Measurements from ENCODE around the gene ZDHHC7.
"Not testable (repeated sequence)": the region's sequence is repeated elsewhere in the genome, so short reads cannot be mapped to it uniquely, and the experiment has no call there.

Gene ZDHHC7, protein sequence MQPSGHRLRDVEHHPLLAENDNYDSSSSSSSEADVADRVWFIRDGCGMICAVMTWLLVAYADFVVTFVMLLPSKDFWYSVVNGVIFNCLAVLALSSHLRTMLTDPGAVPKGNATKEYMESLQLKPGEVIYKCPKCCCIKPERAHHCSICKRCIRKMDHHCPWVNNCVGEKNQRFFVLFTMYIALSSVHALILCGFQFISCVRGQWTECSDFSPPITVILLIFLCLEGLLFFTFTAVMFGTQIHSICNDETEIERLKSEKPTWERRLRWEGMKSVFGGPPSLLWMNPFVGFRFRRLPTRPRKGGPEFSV

DNA sequence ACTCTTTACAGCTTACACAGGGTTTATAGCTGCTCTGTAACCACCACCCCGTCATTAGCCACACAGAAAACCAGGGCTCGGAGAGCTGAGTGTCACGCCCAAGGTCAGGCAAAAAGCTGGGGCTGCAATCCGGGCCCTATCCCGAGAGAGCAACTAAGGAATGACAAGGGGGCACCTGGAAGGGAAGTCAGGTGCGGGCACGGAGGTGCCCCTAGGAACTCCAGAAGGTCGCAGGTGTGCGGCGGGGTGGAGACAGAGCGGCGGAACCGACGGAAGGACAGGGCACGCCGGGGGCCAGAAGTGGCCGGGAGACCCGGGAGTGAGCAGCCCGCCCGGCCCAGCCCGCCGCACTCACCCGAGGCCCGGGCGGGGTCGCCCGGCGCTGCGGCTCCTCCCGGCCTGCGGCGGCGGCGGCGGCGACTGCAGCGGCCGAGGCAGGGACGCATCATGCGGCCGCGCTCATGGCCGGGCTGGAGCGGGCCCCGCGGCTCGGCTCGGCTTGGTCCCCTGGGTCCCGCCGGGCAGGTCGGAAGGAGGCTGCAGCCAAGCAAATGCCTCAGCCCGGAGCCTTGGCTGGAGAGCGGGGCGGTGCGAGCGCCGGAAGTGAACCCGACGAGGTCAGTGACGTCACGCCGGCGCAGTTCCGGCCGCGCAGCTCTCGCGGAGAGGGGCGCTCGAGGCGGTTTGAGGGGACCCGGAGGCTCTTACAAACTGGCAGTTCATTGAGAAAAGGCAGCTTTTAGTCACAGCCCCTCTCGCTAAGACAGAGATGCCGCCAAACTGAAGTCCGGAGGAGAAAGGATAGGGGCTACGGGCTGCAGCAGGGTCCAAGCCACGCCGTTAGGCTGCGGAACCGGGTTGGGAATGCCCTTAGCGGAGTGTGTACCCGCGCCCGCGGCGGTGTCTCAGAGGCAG is at the start of gene ZDHHC7:
TSS of gene ZDHHC7 (minus strand) at position 605 of the 915 bp plus-strand sequence. CDS start 20,917 bp downstream, outside the sequence.
- FAIRE-seq (peak; percentile 90), DNase-seq (ENCODE audit: insufficient read length, low spot score) (peak; percentile 87)

DNA sequence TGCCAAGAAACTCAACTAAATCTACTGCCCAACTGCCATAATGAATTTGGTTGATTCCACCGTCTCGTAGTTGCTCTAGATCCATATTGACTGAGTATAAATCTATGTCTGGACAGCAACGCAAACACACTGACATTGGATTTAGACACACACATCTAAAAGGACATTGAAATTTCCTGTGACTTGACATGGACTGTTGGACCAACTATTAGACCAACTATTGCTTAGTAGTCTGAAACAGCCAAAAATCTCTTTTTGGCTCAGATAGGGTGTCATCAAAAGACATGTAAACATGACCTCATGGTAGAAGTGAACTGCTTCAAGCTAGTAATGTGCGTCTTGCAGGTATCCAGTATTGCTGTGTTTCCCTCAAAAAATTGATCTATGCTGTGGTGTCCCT is 47.6 kb upstream of the ZDHHC7 start:
- no peak for FAIRE-seq
- DNase-seq (ENCODE audit: insufficient read length, low spot score) = no peak

DNA sequence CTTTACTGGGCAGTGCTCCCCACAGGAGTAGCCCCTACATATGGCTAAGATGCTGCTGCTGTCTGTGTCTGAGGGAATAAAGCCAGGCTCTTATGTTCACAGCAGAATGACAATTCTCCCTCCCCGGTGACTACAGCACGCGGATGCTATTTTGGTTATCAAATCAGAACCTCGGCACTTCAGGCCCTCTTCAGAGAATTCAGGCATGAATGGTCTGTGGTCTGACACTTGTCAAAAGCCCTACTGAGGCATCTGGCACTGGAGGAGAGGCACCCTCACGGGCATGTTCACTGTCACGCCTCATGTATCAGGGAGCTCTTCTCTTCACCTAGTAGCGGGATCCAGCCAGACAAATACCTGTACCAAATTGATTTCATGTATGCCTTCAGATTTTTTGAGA is 46.6 kb upstream of the ZDHHC7 start:
- no peak for FAIRE-seq
- DNase-seq (ENCODE audit: insufficient read length, low spot score) = no peak

DNA sequence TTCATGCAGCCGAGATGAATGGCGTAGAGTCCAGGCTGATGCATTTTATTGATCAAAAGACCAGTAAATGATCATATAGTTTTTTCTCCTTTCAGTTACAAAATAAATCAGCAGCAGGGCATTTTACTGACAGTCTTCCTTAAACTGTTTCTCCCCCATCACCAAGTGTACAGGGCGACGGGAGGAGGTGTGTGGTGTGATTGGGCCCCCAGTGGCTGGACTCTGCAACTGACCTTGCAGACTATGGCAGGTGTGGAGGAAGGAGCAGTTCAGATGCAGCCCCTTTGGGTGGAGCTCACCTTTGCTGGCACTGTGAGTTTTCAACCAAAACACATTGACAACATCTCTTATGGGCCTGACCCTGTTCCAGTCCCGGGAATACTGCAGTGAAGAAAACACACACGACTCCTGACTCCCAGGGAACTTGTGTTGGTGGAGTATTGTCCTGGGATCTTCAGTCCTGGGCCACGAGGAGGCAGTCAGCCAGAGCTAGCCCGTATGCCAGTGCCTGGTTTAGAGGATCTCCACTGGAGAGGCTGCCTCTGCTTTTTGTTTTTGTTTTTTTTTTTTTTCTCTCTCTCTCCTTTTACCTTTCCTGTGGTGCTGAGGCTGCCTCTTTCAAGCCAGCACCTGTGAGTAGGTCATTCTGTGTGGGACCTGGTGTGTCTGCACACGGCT is 46.0 kb upstream of the ZDHHC7 start:
- DNase-seq (ENCODE audit: insufficient read length, low spot score) (no peak), FAIRE-seq (no peak)

DNA sequence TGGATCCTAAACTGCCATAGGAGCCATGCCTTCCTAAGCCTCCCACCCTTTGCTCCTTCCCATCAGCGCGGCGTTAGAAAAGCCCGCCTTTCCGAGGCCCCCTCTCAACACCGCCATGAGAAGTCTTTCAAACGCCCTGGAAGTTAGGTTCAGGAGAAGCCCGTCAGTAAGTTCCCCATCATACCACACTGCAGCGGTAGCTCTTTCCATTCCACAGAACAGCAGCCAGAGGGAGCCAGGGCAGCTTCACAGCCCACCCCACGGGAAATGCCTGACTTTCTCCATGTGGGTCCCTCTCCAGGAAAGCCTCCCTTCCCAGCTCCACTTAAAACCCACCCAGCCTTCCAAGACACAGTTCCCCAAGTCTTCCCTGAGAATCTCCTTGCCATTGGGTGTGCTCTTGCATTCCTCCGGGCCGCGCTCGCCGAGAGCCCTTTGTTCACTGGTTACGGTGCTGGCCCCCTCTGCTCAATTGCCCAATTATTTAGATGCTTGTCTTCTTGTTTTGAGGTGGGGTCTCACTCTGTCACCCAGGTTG is 44.9 kb upstream of the ZDHHC7 start:
- peak; percentile 46 for DNase-seq (ENCODE audit: insufficient read length, low spot score)
- no peak for FAIRE-seq

DNA sequence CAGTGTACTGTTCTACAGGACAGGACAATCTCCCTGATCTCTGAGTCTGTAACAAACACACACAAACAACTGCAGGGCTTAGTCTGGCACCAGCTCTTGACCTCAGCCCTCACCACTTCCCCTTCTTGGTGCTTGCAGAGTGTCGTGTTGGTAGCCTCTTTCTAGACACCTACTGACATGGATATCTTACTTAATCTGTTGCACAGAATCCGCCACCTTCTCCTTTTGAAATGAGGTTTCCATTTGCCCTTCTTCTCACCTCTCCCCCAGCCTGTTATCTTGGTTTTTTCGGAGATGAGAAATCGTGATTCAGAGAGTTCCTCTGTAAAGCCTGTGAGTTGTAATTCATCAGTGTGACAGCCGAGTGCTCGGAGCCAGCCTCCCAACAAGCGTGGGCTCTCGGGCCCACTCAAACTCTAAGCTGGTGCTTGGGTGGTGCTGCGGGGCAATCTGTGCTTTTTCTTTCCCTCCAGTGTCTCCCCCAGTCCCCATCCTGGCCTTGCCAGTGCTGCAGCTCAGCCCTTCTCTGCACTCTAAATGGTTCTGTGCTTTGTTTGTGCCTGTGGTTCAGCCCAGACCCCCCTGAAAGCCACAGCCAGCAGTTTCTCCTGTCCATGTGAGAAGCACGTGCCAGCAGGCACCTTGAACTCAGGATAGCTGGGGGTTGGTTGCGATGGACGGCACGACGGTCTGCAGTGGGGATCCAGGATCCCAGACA is 44.3 kb upstream of the ZDHHC7 start:
- FAIRE-seq = no peak
- DNase-seq (ENCODE audit: insufficient read length, low spot score) = peak; percentile 61

DNA sequence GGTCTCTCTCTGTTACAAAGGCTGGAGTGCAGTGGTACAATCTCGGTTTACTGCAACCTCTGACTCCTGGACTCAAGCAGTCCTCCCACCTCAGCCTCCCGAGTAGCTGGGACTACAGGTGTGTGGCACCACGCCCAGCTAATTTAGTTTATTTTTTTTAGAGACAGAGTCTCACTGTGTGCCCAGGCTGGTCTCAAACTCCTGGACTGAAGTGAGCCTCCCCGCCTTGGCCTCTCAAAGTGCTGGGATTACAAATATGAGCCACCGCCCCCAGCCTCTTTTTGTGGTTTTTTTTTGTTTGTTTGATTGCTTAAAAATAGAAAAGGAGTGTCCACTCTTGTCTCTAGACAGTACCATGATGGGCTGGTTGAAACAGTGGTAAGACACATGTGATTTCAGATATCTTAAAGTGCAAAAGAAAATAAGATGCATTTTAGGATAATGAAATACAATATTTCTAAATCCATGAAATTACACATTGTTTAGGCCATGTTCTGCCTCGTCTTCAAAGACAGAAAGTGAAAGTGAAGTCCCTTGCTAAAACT is 43.7 kb upstream of the ZDHHC7 start:
- DNase-seq (ENCODE audit: insufficient read length, low spot score) (no peak), FAIRE-seq (no peak)

DNA sequence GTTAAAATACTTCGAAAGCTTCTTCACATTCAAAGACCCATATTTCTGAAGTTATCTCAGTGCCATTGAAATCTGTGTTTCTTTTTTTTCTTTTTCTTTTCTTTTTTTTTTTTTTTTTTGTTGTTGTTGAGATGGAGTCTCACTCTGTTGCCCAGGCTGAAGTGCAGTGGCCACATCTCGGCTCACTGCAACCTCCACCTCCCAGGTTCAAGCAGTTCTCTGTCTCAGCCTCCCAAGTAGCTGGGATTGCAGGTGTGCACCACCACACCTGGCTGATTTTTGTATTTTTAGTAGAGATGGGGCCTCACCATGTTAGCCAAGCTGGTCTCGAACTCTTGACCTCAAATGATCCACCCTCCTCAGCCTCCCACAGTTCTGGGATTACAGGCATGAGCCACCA is 43.0 kb upstream of the ZDHHC7 start:
- not testable (repeated sequence) for FAIRE-seq; DNase-seq (ENCODE audit: insufficient read length, low spot score)

DNA sequence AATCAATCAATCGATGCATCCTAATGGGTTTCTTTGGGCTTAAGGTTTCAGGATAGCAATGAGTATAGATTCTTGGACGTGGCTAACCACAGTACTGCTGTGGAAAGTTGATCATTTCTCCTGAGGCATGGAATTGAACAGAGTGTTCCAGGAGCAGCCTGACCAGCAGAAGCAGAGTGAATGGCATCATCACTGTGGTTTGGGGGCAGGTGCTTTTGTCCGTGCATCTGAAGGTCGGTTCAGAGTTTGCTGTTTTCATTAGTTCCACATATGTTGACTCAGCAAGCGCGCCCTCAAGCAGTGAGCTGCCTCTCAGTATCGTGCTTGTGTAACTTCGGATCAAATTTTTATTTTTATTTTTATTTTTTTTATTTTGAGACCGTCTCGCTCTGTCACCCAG is 41.2 kb upstream of the ZDHHC7 start:
- DNase-seq (ENCODE audit: insufficient read length, low spot score) (no peak), FAIRE-seq (no peak)

DNA sequence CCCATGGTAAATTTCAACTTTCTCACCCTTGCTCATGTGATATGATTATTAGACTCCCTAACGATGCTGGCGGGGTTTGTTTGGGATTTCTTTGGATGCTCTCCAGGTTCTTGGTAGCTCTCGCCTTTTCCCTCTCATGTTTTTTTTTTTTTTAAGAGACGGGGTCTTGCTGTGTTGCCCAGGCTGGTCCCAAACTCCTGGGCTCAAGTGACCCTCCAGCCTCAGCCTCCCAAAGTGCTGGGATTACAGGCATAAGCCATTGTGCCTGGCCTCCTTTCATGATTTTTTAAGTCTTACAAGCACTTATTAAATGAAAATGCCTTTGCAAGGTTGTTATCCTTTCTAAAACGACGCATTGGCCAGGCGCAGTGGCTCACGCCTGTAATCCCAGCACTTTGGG is 40.3 kb upstream of the ZDHHC7 start:
- no peak for FAIRE-seq

DNA sequence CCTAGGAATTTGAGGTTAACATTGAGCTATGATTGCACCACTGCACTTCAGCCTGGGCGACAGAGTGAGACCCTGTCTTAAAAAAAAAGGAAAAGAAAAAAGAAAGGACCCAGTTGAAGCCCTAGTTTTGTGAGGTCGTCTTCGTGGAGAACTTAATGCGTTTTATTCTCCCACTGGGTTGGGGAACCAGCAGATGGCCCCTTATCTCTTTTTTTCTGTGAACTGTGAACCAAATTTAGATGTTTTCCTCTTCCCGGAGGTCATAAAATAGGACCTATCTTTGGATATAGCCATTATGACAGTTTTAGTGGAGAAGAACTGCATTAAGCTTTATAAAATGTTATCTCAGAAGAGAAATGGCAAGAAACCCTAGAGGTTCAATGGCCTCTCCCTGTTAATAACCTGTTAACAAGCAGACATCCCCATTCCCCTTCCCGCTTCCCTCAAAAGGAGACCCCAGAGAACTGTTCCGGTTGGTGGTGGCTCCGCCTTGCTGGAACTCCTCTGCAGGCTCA is 39.8 kb upstream of the ZDHHC7 start:
- FAIRE-seq (no peak), DNase-seq (ENCODE audit: insufficient read length, low spot score) (no peak)

More for the DNA sequence above, 40.3 kb upstream of the ZDHHC7 start:
- no peak for DNase-seq (ENCODE audit: insufficient read length, low spot score)

DNA sequence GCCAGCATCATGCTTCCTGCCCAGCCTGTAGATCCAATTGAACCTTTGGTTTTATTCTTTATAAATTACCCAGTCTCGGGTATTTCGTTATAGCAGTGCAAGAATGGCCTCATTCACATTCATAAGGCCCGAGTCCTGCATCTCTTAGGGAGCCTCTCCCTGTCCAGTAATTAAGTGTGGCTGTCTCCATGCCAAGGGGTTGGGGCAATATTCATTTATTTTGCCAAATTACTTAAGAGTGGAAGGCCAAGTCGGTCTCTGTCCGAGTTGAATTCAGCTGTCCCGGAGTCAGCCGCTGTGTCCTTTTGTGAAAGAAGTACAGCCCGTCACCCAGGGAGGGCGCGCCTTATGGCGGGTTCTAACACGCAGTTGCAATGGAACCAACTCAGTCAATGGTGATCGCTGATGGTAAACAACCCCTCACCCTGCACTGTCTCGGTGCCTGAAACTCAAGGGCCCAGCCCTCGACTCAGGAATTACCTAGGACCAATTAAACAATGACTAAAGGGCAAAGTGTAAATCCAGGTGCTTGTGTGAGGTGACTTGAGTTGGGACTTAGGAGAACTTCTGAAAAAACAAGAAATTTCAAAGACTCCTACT is 38.5 kb upstream of the ZDHHC7 start:
- no peak for FAIRE-seq

DNA sequence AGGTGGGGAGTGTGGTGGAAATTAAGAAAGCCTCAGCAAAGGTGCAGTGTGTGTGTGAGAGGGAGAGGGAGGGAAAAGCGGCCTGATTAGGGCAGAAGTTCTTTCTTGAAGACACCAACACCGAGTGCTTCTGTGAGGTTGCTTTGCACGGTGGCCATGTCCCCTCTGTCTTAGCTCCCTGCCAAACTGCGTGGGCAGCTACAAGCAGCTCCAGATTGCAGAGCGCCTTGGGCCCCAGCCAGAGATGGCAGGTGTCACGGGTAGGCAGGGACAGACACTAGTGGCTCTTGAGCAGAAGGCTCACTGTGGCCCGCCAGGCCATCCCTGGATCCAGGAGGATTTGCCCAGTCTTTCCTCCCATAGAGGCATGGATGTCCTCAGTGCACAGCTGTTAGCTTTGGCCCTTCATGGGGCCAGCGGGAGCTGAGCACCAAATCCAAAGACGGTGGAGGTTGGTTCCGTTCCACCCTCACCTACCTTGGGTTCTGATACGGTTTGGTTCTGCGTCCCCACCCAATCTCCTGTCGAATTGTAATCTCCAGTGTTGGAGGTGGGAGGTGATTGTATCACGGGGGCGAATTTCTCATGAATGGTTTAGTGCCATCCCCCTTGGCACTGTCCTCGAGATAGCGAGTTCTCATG is 37.7 kb upstream of the ZDHHC7 start:
- no peak for DNase-seq (ENCODE audit: insufficient read length, low spot score)
- FAIRE-seq = no peak

More for the DNA sequence above, 38.5 kb upstream of the ZDHHC7 start:
- no peak for DNase-seq (ENCODE audit: insufficient read length, low spot score)

DNA sequence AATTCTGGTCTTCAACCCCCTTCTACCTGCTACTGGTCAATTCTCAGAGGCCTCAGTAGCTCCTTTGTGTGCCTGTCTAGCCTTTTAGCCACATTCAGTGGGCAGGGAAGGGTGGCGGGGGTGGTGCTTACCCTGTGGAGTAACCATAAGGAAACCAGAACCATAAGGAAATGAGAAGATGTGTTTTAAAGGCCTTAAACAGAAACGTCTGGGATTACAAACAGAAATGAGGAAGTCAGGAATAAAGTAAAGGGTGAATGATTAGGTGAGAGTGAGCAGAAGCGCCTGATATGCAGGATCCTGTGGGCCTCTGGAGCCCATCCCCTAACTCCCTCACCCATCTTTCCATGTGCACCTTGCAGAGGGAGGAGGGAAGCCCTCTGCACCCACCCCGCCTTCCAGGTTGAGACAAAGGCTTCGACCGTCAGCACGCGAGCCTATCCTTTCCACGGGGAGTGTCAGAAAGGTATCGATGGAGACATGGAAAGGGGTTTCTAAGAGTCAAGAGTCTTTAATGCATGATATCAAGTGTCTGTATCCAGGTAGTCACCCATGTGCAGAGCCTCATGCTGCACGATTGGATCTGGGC is 36.6 kb upstream of the ZDHHC7 start:
- no peak for DNase-seq (ENCODE audit: insufficient read length, low spot score)
- FAIRE-seq = no peak

DNA sequence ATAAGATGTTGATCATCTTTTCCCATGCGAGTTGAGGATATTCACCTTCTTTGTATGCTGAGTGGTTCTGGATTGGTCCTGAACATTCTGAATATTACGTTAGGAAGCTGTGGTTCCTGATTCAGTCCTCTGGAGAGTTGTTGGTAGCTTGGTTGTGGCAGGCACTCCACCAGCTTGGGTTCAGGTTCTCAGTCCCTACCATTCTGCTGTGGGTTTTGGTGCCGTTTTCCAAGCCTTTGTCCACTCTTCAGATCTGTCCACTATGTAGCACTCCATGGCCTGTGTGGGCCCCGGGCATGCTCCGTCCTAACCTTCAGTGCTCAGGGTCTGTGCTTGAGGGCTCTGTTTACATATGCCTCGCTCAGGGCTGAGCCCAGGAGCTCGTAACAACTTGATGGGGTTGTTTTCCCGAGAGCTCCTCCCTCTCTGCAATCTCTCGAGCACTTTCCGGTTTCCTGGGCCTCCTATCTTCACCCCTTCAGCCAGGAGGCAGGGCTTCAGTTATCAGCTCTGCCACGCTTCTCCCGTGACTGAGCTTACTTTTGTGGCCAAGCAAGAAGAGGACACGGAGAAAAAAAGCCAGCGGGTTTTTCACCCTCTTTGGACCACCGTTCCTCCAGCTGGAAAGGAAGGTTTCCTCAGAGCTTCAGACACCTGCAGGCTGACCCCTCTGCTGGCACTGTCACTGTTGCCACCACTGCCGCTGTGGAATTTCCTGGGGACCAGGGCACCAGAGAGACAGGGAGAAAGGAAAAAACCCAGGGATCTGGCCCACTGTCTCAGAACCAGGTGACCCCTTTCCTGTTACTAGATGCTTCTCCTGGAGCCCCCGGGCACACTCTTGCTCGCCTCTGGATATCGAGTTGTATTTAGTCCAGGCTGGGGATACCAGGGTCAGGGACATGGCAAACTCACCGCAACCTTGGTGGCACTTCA is 35.9 kb upstream of the ZDHHC7 start:
- DNase-seq (ENCODE audit: insufficient read length, low spot score) = no peak
- no peak for FAIRE-seq

DNA sequence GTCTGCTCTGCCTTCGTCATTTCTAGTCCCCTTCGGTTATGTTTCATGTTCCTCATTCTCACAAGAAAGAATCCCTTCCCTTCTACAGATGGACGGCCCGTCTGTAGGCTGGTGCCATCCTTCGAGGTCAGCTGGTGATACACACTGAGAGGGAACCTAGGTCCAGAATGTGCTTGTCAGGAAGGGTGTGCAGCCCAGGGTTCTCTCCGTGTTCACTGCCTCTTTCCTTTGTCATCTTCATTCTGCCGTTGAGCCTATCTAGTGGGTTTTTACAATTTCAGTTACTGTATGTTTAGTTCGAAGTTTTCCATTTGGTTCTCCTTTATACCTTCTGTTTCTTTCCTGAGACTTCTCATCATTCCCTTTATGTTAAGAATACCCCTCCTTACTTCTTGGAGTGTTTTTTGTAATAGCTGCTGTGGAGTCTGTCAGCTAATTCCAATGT is 35.2 kb upstream of the ZDHHC7 start:
- no peak for DNase-seq (ENCODE audit: insufficient read length, low spot score)
- FAIRE-seq = no peak
